Brain microvascular endothelial cell (primary cell): ENCODE measurements around the gene PAF1.

Experiments
- DNase-seq: peaks from one replicate; pipeline ENCODE4 v3.0.0-alpha.2; 2020
- H3K27ac ChIP-seq: fragments of 250-450 bp; sonication (Bioruptor Pico); 2 replicates; pipeline ENCODE4 v1.5.1; 2020; ENCODE audit warnings: mild to moderate bottlenecking, moderate library complexity
- H3K27me3 ChIP-seq: fragments of 250-450 bp; sonication (Bioruptor Pico); replicated peaks from 2 replicates; pipeline ENCODE4 v1.5.1; 2020; ENCODE audit warnings: mild to moderate bottlenecking
- H3K36me3 ChIP-seq: fragments of 250-450 bp; sonication (Bioruptor Pico); replicated peaks from 2 replicates; pipeline ENCODE4 v1.5.1; 2020; ENCODE audit warnings: mild to moderate bottlenecking
- H3K4me3 ChIP-seq: 2 replicates; pipeline ENCODE4 v1.5.1; 2011; ENCODE audit warnings: low read depth, mild to moderate bottlenecking, control low read depth, low read length, moderate library complexity
- CTCF ChIP-seq: IDR thresholded peaks from 2 replicates; pipeline ENCODE4 v1.5.1; 2011; ENCODE audit warnings: low read depth, mild to moderate bottlenecking, moderate library complexity, low read length, control low read depth, inconsistent platforms; ENCODE audit errors: missing control alignments
- in situ Hi-C: cut with HindIII; loops from 2 replicates; pipeline ENCODE4 v1.10.0; 2017; ENCODE audit warnings: low sequenced_read_pairs, low pct_ligation_motif_present

PAF1 gene

GRCh38 chr19:39402346-39403300 lies 11.7 kb upstream of the PAF1 start:
- no peak for TF ChIP-seq CTCF
- in situ Hi-C loops = no loop called here

GRCh38 chr19:39401549-39402345 lies 10.8 kb upstream of the PAF1 start:
- H3K4me3 ChIP-seq = peak overlapping the region; percentile 33
- peak; percentile 85 for DNase-seq
- in situ Hi-C loops = no loop called here
- H3K27me3 ChIP-seq = no peaks in the 10 kb centered on the region
- H3K36me3 ChIP-seq = peaks cover 4% of the 10 kb centered on the region
- no peak for TF ChIP-seq CTCF
- peak overlapping the region; percentile 93 for H3K27ac ChIP-seq

More at GRCh38 chr19:39402346-39403300, 11.7 kb upstream of the PAF1 start:
- Histone ChIP-seq H3K4me3 (peak overlapping the region; percentile 48), H3K36me3 (no peaks in the 10 kb centered on the region), H3K27me3 (no peaks in the 10 kb centered on the region), H3K27ac (peak overlapping the region; percentile 93)
- peak; percentile 88 for DNase-seq

- Histone ChIP-seq H3K27me3 (no peaks in the 10 kb centered on the region), H3K4me3 (no peak overlapping the region), H3K27ac (peak overlapping the region; percentile 93), H3K36me3 (peaks cover 4% of the 10 kb centered on the region)
- no peak for TF ChIP-seq CTCF
- DNase-seq = no peak
- in situ Hi-C loops = no loop called here
Measured at GRCh38 chr19:39401070-39401548, 10.2 kb upstream of the PAF1 start.

GRCh38 chr19:39400061-39400460 lies 9.2 kb upstream of the PAF1 start:
- no peaks in the 10 kb centered on the region for H3K27me3 ChIP-seq
- DNase-seq = no peak
- TF ChIP-seq CTCF = no peak
- H3K27ac ChIP-seq = no peak overlapping the region
- in situ Hi-C loops = no loop called here
- H3K4me3 ChIP-seq = no peak overlapping the region
- peaks cover 4% of the 10 kb centered on the region for H3K36me3 ChIP-seq

GRCh38 chr19:39399668-39400050 lies 8.8 kb upstream of the PAF1 start:
- H3K4me3 ChIP-seq = no peak overlapping the region
- in situ Hi-C loops = no loop called here
- peaks cover 4% of the 10 kb centered on the region for H3K36me3 ChIP-seq
- H3K27ac ChIP-seq = no peak overlapping the region
- no peaks in the 10 kb centered on the region for H3K27me3 ChIP-seq
- TF ChIP-seq CTCF = no peak
- no peak for DNase-seq
